Placental pericyte (primary cell): ENCODE data around the gene TTC8. TPM values are rescaled to one million over a fixed set of nuclear protein-coding genes. Genes with fewer than 3 reads are reported as not detected.

Experiments used
- small RNA-seq: library from RNA; depleted of rRNA; stranded (forward); fragments of <200 nt; gene quantifications from one replicate; pipeline ENCODE3, GENCODE V24; 2012; ENCODE audit warnings: low replicate concordance
- total RNA-seq: library from RNA; depleted of rRNA; stranded (reverse); fragments of >200 nt; gene quantifications from 2 replicates; pipeline ENCODE4 v1.2.3, GENCODE V29; 2012

TTC8 gene
- 17.7 and 21.0 TPM in 2 replicates for total RNA-seq

GRCh38 chr14:88824314-88825077, at the start of gene TTC8:
TSS of gene TTC8 (plus strand) at chr14:88824651. CDS start at chr14:88824708, 57 bp downstream.

GRCh38 chr14:88792473-88793258, 31.8 kb upstream of the TTC8 start, which contains the start of gene EML5:
TSS of gene EML5 (minus strand) at chr14:88792953. CDS start at chr14:88792503, 450 bp downstream.

Small RNAs within 50 kb of the gene (small RNA-seq; reads per million reads assigned to genes)
- gene RF00019 (not detected), gene RNU4-92P (not detected)

Other genes with a start within 250 kb of the TTC8 start
- under 0.01 and 0.86 TPM in 2 replicates for gene EML5, start 31.7 kb upstream of the TTC8 start, total RNA-seq